Loucy (cell line): ENCODE data around the gene ZNF579.

Source experiments
- H2AFZ ChIP-seq: fragments of 200-600 bp; sonication (generic); 2 replicates; pipeline ENCODE4 v1.6.0; 2016; ENCODE audit warnings: antibody characterized with exemption, mild to moderate bottlenecking, low read length, moderate library complexity
- H3F3A ChIP-seq: fragments of 200-600 bp; 2 replicates; pipeline ENCODE4 v1.6.0; 2016; ENCODE audit warnings: antibody characterized with exemption, low read depth, mild to moderate bottlenecking
- H3K27me3 ChIP-seq: fragments of 200-600 bp; sonication (generic); 2 replicates; pipeline ENCODE4 v1.6.1; 2014; ENCODE audit warnings: low read length, mild to moderate bottlenecking; ENCODE audit not compliant: insufficient read depth, poor library complexity, severe bottlenecking
- H3K36me3 ChIP-seq: fragments of 200-600 bp; sonication (generic); 2 replicates; pipeline ENCODE4 v1.6.1; 2016; ENCODE audit warnings: low read length; ENCODE audit not compliant: insufficient read depth
- H3K4me1 ChIP-seq: fragments of 200-600 bp; sonication (generic); 2 replicates; pipeline ENCODE4 v1.5.1; 2014; ENCODE audit warnings: low read length, mild to moderate bottlenecking; ENCODE audit not compliant: insufficient read depth, poor library complexity, severe bottlenecking
- H3K4me2 ChIP-seq: fragments of 200-600 bp; sonication (generic); 2 replicates; pipeline ENCODE4 v1.6.0; 2014; ENCODE audit warnings: antibody characterized with exemption, low read length, low read depth, mild to moderate bottlenecking; ENCODE audit not compliant: poor library complexity, severe bottlenecking
- H3K4me3 ChIP-seq: fragments of 200-600 bp; sonication (generic); 2 replicates; pipeline ENCODE4 v1.5.1; 2014; ENCODE audit warnings: low read length, mild to moderate bottlenecking, mixed read lengths; ENCODE audit not compliant: poor library complexity, severe bottlenecking
- H3K79me2 ChIP-seq: fragments of 200-600 bp; sonication (generic); 2 replicates; pipeline ENCODE4 v1.6.1; 2014; ENCODE audit warnings: low read length; ENCODE audit not compliant: insufficient read depth
- H3K9ac ChIP-seq: fragments of 200-600 bp; sonication (generic); 2 replicates; pipeline ENCODE4 v1.6.0; 2014; ENCODE audit warnings: mild to moderate bottlenecking, low read depth, low read length, moderate library complexity; ENCODE audit not compliant: poor library complexity, severe bottlenecking
- H3K9me2 ChIP-seq: fragments of 200-600 bp; sonication (generic); replicated peaks from 2 replicates; pipeline ENCODE4 v1.6.1; 2016; ENCODE audit warnings: low read depth, low read length, mixed read lengths
- H3K9me3 ChIP-seq: fragments of 200-600 bp; sonication (generic); 2 replicates; pipeline ENCODE4 v1.6.1; 2014; ENCODE audit warnings: mild to moderate bottlenecking, antibody characterized with exemption, low read length, low read depth; ENCODE audit not compliant: insufficient read depth
- H4K20me1 ChIP-seq: fragments of 200-600 bp; sonication (generic); 2 replicates; pipeline ENCODE4 v1.6.0; 2014; ENCODE audit warnings: antibody characterized with exemption, low read length, mild to moderate bottlenecking; ENCODE audit not compliant: insufficient read depth, poor library complexity, severe bottlenecking
- EZH2phosphoT487 ChIP-seq: fragments of 200-600 bp; IDR thresholded peaks from 2 replicates; pipeline ENCODE4 v1.6.1; 2018; ENCODE audit warnings: antibody characterized with exemption, mild to moderate bottlenecking, moderate library complexity, borderline replicate concordance
- TF ChIP-seq, protein P1 (sequence below): fragments of 200-600 bp; sonication (generic); conservative IDR thresholded peaks from 2 replicates; pipeline ENCODE4 v1.5.1; 2014; ENCODE audit warnings: mild to moderate bottlenecking, antibody characterized with exemption, low read length

ZNF579 gene

DNA sequence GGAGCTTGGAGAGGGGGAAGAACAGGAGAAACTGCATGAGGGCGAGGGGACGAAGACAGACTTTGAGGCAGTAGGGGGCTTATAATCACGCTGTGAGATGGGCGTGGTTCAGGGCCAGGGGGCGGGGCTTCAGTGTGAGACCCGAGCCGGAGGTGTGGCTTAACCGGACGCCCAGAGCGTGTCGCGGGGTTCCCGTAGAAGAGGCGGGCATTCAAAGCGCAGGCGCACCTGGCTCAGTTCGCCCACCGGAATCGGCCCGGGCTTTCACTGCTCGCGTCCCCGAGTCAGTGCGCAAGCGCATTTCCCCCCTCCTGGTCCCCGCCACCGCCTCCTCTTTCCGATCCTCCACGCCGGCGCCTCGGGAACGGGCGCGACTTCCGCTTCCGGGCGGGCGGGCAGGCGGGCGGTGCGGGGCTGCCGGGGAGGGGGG, 24.6 kb upstream of the ZNF579 start:
- Histone ChIP-seq H3K9ac (peak overlapping the region; percentile 99), H3K27me3 (no peaks in the 10 kb centered on the region), H3K4me3 (peak overlapping the region; percentile 98), H3K9me2 (no peaks in the 10 kb centered on the region), H3K79me2 (peaks cover 61% of the 10 kb centered on the region), H3K4me1 (peaks cover 38% of the 10 kb centered on the region), H3K4me2 (peak overlapping the region; percentile 100), H4K20me1 (peaks cover 23% of the 10 kb centered on the region), H3K9me3 (no peaks in the 10 kb centered on the region), H3F3A (peaks cover 10% of the 10 kb centered on the region), H3K36me3 (no peaks in the 10 kb centered on the region), H2AFZ (no peak overlapping the region; the same call in 1 of the 2 replicates)
- TF ChIP-seq, protein P1, sequence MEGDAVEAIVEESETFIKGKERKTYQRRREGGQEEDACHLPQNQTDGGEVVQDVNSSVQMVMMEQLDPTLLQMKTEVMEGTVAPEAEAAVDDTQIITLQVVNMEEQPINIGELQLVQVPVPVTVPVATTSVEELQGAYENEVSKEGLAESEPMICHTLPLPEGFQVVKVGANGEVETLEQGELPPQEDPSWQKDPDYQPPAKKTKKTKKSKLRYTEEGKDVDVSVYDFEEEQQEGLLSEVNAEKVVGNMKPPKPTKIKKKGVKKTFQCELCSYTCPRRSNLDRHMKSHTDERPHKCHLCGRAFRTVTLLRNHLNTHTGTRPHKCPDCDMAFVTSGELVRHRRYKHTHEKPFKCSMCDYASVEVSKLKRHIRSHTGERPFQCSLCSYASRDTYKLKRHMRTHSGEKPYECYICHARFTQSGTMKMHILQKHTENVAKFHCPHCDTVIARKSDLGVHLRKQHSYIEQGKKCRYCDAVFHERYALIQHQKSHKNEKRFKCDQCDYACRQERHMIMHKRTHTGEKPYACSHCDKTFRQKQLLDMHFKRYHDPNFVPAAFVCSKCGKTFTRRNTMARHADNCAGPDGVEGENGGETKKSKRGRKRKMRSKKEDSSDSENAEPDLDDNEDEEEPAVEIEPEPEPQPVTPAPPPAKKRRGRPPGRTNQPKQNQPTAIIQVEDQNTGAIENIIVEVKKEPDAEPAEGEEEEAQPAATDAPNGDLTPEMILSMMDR, result no peak
- TF ChIP-seq EZH2phosphoT487, result no peak

DNA sequence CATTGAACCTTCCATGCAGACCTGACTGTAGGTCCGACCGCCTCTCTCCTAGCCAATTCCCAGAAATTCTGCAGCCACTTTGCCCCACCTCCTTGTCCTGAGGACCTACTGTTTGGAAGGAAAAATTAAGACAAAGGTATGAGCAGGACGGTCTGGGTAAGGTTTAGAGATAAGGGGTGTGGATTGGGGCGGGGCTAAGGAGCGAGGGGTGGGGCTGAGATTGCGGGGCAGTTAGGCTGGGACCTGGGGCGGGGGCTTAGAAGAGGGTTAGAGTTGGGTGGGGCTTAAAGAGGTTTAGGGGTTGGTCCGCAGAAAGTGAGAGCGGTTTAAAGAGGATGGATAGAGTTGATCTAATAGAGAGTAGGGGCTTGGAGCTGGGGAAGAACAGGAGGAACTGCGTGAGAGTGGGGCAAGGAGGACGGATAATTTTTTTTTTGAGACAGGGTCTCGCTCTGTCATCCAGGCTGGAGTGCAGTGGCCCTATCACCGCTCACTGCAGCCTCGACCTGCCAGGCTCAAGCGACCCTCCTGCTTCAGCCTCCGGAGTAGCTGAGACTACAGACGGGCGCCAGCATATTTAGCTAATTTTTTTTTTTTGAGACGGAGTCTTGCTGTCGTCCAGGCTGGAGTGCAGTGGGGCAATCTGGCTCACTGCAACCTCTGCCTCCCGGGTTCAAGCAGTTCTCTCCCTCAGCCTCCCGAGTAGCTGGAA, 23.1 kb upstream of the ZNF579 start:
- Histone ChIP-seq H3F3A (peaks cover 10% of the 10 kb centered on the region), H2AFZ (no peak overlapping the region), H3K4me1 (peaks cover 36% of the 10 kb centered on the region), H3K9ac (peak overlapping the region; percentile 99), H3K4me2 (peak overlapping the region; percentile 100), H3K79me2 (peaks cover 49% of the 10 kb centered on the region), H3K9me2 (no peaks in the 10 kb centered on the region), H3K27me3 (no peaks in the 10 kb centered on the region), H3K36me3 (no peaks in the 10 kb centered on the region), H4K20me1 (peaks cover 18% of the 10 kb centered on the region), H3K4me3 (peak overlapping the region; percentile 98), H3K9me3 (no peaks in the 10 kb centered on the region)
- TF ChIP-seq EZH2phosphoT487, result no peak
- TF ChIP-seq, protein P1, result no peak

DNA sequence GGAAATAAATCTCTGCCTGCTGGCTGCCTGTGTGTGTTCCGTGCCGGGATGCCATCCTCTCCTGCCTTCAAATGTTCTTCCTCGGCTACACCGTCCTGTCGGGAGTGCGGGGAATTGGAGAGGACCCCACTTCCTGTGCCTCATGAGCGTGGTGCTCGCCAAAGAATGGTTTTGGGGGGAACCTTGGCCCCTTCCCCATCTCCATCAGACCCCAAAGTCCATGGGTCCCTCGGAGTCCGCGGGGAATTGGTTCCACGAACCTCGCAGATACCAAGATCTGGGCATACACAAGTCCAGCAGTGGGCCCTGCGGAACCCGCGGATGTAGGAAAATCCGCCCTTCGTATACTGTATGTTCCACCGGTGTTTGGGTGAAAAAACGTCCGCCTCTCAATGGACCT, 22.5 kb upstream of the ZNF579 start:
- H3K27me3 ChIP-seq, result no peaks in the 10 kb centered on the region
- TF ChIP-seq, protein P1, result no peak
- no peak for TF ChIP-seq EZH2phosphoT487
- H4K20me1 ChIP-seq, result peaks cover 22% of the 10 kb centered on the region
- peaks cover 48% of the 10 kb centered on the region for H3K79me2 ChIP-seq
- H3K4me2 ChIP-seq, result no peak overlapping the region
- no peak overlapping the region for H3K9ac ChIP-seq
- H3K4me1 ChIP-seq, result peaks cover 39% of the 10 kb centered on the region
- no peaks in the 10 kb centered on the region for H3K36me3 ChIP-seq
- H3K4me3 ChIP-seq, result no peak overlapping the region
- H3K9me2 ChIP-seq, result no peaks in the 10 kb centered on the region
- no peaks in the 10 kb centered on the region for H3K9me3 ChIP-seq
- H2AFZ ChIP-seq, result no peak overlapping the region
- H3F3A ChIP-seq, result peaks cover 10% of the 10 kb centered on the region
